ENCODE data around the gene TLCD1. TPM values are rescaled to one million over a fixed set of nuclear protein-coding genes. Genes with fewer than 3 reads are reported as not detected.

TLCD1 gene
- total RNA-seq, 1 donor from 2014 or later: 8.2 TPM

DNA sequence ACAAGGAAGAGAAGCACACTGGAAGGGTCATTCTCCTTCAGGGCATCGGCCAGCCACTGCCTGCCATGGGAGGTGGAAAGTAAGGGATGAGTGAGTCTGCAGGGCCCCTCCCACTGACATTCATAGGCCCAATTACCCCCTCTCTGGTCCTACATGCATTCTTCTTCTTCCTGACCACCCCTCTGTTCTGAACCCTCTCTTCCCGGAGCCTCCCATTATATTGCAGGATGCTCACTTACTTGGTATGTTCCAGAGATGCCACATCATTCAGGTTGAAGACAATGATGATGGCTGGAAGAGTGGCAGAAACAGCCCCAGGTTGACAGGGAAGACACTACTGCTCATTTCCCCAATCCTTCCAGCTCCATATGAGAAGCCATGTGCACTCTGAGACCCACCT lies 10.8 kb downstream of the TLCD1 start:
- Mint-ChIP-seq H3K27ac (ENCODE audit: unreplicated experiment) (no peak overlapping the region), H3K4me3 (ENCODE audit: unreplicated experiment) (no peak overlapping the region), H3K4me1 (ENCODE audit: low read depth, unreplicated experiment) (peaks cover 20% of the 10 kb centered on the region), H3K27me3 (ENCODE audit: unreplicated experiment) (peaks cover 22% of the 10 kb centered on the region), H3K9me3 (ENCODE audit: unreplicated experiment) (peaks cover 22% of the 10 kb centered on the region), H3K36me3 (ENCODE audit: unreplicated experiment) (no peaks in the 10 kb centered on the region)
- TF ChIP-seq, protein P1, sequence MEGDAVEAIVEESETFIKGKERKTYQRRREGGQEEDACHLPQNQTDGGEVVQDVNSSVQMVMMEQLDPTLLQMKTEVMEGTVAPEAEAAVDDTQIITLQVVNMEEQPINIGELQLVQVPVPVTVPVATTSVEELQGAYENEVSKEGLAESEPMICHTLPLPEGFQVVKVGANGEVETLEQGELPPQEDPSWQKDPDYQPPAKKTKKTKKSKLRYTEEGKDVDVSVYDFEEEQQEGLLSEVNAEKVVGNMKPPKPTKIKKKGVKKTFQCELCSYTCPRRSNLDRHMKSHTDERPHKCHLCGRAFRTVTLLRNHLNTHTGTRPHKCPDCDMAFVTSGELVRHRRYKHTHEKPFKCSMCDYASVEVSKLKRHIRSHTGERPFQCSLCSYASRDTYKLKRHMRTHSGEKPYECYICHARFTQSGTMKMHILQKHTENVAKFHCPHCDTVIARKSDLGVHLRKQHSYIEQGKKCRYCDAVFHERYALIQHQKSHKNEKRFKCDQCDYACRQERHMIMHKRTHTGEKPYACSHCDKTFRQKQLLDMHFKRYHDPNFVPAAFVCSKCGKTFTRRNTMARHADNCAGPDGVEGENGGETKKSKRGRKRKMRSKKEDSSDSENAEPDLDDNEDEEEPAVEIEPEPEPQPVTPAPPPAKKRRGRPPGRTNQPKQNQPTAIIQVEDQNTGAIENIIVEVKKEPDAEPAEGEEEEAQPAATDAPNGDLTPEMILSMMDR (IDR thresholded peaks at IDR 0.05; ENCODE audit: partially characterized antibody, unreplicated experiment): no peak
- no peak for DNase-seq

DNA sequence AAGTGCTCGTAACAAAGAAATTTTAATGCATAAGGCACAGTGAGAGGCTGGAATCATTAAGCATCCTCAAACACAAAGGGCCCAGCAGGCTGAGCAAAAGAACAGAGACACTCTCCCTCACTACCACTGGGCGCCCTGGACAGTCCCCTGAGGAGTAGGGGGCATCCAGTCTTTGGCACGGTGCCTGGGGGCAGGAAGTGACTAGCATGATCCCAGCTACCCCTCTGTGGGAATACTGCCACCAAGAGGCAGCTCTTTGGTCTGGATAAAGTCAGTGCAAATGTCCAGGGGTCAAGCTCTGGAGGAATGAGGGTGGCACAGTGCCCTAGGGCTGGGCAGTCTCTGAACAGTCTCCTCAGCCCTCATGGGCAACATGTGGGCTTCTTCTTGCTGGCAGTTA lies 11.8 kb downstream of the TLCD1 start:
- Mint-ChIP-seq H3K36me3 (ENCODE audit: unreplicated experiment) (no peaks in the 10 kb centered on the region), H3K27me3 (ENCODE audit: unreplicated experiment) (peaks cover 20% of the 10 kb centered on the region), H3K4me3 (ENCODE audit: unreplicated experiment) (no peak overlapping the region), H3K9me3 (ENCODE audit: unreplicated experiment) (peaks cover 20% of the 10 kb centered on the region), H3K27ac (ENCODE audit: unreplicated experiment) (no peak overlapping the region), H3K4me1 (ENCODE audit: low read depth, unreplicated experiment) (peaks cover 18% of the 10 kb centered on the region)
- no peak for DNase-seq
- TF ChIP-seq, protein P1 (IDR thresholded peaks at IDR 0.05; ENCODE audit: partially characterized antibody, unreplicated experiment): no peak

DNA sequence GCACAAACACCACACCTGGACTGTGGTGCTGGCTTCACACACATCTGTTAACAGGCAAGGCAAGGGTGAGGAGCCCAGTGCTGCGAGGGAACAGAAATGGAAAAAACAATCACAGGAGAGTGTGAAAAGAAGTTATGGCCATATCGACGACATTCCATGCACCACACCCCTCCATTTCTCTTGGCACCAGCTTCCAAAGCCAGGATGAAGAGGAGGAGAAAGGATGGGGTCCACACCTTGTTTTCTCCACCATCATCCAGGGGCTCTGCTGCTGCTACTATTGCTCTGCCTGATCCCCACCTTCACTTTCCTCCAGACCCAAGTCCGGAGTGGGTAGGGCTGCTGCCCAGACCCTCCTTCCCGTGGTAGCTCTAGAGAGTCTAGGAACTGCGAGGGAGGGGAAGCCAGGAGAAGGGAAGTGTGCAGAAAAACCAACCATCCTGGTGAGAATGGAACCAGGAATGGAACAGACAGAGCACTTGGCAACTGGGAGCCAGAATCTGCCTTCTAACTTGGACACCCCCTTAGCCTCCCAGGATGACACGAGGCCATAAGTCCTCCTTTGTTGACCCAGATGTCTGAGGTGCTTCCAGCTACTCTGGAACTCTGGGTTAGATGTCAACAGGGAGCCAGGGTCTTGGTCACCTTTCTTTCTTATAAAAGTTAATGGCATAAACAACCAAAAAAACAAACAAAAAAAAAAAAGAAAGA lies 13.2 kb downstream of the TLCD1 start:
- TF ChIP-seq, protein P1 (IDR thresholded peaks at IDR 0.05; ENCODE audit: partially characterized antibody, unreplicated experiment): no peak
- H3K36me3 Mint-ChIP-seq (ENCODE audit: unreplicated experiment): peaks cover 4% of the 10 kb centered on the region
- H3K27ac Mint-ChIP-seq (ENCODE audit: unreplicated experiment): peak overlapping the region; percentile 100

DNA sequence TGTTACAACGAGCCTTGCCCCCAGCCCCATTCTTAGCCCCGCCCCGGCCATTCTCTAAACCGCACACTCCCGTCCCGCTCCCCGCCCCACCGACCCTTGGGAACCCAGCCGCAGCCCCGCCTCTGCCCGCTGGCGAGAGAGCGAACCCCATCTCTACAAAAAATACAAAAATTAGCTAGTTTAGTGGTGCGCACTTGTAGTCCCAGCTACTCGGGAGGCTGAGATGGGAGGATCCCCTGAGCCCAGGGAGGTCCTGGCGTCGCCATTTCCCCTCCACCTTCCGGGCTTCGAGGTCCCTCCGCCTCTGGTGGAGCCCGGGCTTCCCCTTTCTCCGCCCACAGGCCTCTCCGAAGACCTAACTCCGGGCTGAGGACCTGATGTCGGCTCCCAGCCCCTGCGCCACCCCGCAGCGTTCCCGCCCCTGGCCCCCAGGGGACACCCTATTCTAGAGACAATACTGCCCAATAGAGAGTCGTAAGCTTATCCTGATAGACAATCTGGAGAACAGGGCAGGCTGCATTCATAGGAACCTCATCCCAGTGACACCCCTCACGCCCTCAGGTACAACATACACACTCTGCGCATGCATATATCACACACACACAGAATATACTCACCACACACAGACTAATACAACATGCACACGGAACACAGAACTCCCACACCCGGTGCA lies 13.9 kb downstream of the TLCD1 start:
- peaks cover 21% of the 10 kb centered on the region for H3K27me3 Mint-ChIP-seq (ENCODE audit: unreplicated experiment)
- H3K4me1 Mint-ChIP-seq (ENCODE audit: low read depth, unreplicated experiment): peaks cover 18% of the 10 kb centered on the region
- DNase-seq: peak; percentile 85
- H3K36me3 Mint-ChIP-seq (ENCODE audit: unreplicated experiment): peaks cover 4% of the 10 kb centered on the region
- peaks cover 19% of the 10 kb centered on the region for H3K9me3 Mint-ChIP-seq (ENCODE audit: unreplicated experiment)
- TF ChIP-seq, protein P1 (IDR thresholded peaks at IDR 0.05; ENCODE audit: partially characterized antibody, unreplicated experiment): no peak
- peak overlapping the region; percentile 94 for H3K4me3 Mint-ChIP-seq (ENCODE audit: unreplicated experiment)
- H3K27ac Mint-ChIP-seq (ENCODE audit: unreplicated experiment): peak overlapping the region; percentile 100

More for the DNA sequence above, 13.2 kb downstream of the TLCD1 start:
- Mint-ChIP-seq H3K9me3 (ENCODE audit: unreplicated experiment) (peaks cover 14% of the 10 kb centered on the region), H3K4me3 (ENCODE audit: unreplicated experiment) (peak overlapping the region; percentile 94), H3K27me3 (ENCODE audit: unreplicated experiment) (peaks cover 16% of the 10 kb centered on the region), H3K4me1 (ENCODE audit: low read depth, unreplicated experiment) (peaks cover 13% of the 10 kb centered on the region)
- no peak for DNase-seq

DNA sequence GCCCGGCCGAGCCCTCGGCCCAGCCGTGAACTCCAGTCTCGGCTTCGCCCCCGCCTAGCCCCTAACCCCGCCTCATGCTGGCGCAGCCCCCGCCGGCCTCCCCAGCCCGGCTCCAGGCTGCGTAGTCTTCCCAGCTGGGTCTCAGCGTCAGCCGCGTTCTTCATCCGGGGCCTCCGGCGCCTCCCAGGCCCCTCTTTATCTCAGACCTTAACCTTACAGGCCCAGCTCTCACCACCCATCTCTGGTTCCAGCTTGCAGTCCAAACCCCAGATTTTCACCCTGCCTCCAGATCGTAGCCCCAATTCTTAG lies 14.4 kb downstream of the TLCD1 start, which contains the start of gene PROCA1:
TSS of gene PROCA1 (minus strand) at position 166 of the 309 bp plus-strand sequence. CDS start 228 bp downstream, outside the sequence.
- peaks cover 4% of the 10 kb centered on the region for H3K36me3 Mint-ChIP-seq (ENCODE audit: unreplicated experiment)
- TF ChIP-seq, protein P1 (IDR thresholded peaks at IDR 0.05; ENCODE audit: partially characterized antibody, unreplicated experiment): no peak
- DNase-seq: peak; percentile 78
- H3K4me3 Mint-ChIP-seq (ENCODE audit: unreplicated experiment): peak within 1 kb of the TSS; percentile 94
- peaks cover 21% of the 10 kb centered on the region for H3K27me3 Mint-ChIP-seq (ENCODE audit: unreplicated experiment)
- H3K4me1 Mint-ChIP-seq (ENCODE audit: low read depth, unreplicated experiment): peaks cover 19% of the 10 kb centered on the region
- peak within 1 kb of the TSS; percentile 100 for H3K27ac Mint-ChIP-seq (ENCODE audit: unreplicated experiment)
- H3K9me3 Mint-ChIP-seq (ENCODE audit: unreplicated experiment): peaks cover 20% of the 10 kb centered on the region

Measured in glutamatergic neuron (in vitro differentiated cells).